Smooth muscle cell (in vitro differentiated cells): ENCODE measurements around the gene E4F1. TPM values are rescaled to one million over a fixed set of nuclear protein-coding genes. Genes with fewer than 3 reads are reported as not detected.
"Not testable (repeated sequence)": the region's sequence is repeated elsewhere in the genome, so short reads cannot be mapped to it uniquely, and the experiment has no call there.

Source experiments
- DNase-seq: peaks from one replicate; lab custom pipeline; 2025; ENCODE audit not compliant: unreplicated experiment; lab: John Stamatoyannopoulos, UW
- H2AFZ ChIP-seq: fragments of 200-600 bp; sonication (generic); 2 replicates; pipeline ENCODE4 v1.6.0; 2016; ENCODE audit warnings: antibody characterized with exemption, low read depth, mild to moderate bottlenecking
- H3F3A ChIP-seq: fragments of 200-600 bp; sonication (generic); 2 replicates; pipeline ENCODE4 v1.6.0; 2017; ENCODE audit warnings: antibody characterized with exemption, low read depth
- H3K27ac ChIP-seq: fragments of 200-600 bp; sonication (generic); 2 replicates; pipeline ENCODE4 v1.5.1; 2016; ENCODE audit warnings: low read depth, mild to moderate bottlenecking
- H3K27me3 ChIP-seq: fragments of 200-600 bp; sonication (generic); 2 replicates; pipeline ENCODE4 v1.6.1; 2016; ENCODE audit warnings: low read depth, mild to moderate bottlenecking
- H3K36me3 ChIP-seq: fragments of 200-600 bp; sonication (generic); 2 replicates; pipeline ENCODE4 v1.5.1; 2016; ENCODE audit warnings: low read depth
- H3K4me1 ChIP-seq: fragments of 200-600 bp; sonication (generic); 2 replicates; pipeline ENCODE4 v1.5.1; 2016; ENCODE audit warnings: low read depth
- H3K4me2 ChIP-seq: fragments of 200-600 bp; sonication (generic); 2 replicates; pipeline ENCODE4 v1.6.0; 2016; ENCODE audit warnings: mild to moderate bottlenecking
- H3K4me3 ChIP-seq: fragments of 200-600 bp; sonication (generic); 2 replicates; pipeline ENCODE4 v1.5.1; 2016; ENCODE audit warnings: mild to moderate bottlenecking
- H3K79me2 ChIP-seq: fragments of 200-600 bp; sonication (generic); 2 replicates; pipeline ENCODE4 v1.6.0; 2016; ENCODE audit warnings: low read depth, mild to moderate bottlenecking
- H3K9ac ChIP-seq: fragments of 200-600 bp; sonication (generic); 2 replicates; pipeline ENCODE4 v1.6.0; 2016; ENCODE audit warnings: low read depth
- H3K9me3 ChIP-seq: fragments of 200-600 bp; sonication (generic); replicated peaks from 2 replicates; pipeline ENCODE4 v1.5.1; 2016; ENCODE audit warnings: low read depth
- H4K20me1 ChIP-seq: fragments of 200-600 bp; sonication (generic); 2 replicates; pipeline ENCODE4 v1.6.0; 2016; ENCODE audit warnings: low read depth
- WGBS: methylation state at CpG from one replicate; pipeline ENCODE4 v1.1.7; 2016; ENCODE audit warnings: low lambda C conversion rate; 5-methylcytosine and 5-hydroxymethylcytosine counted together
- polyA plus RNA-seq: library from polyadenylated mRNA; unstranded; fragments of >200 nt; fragmentation: Nextera tagmentation; extraction: Ambion mirVana; gene quantifications from 2 replicates; pipeline ENCODE4 v1.2.1, GENCODE V29; 2016
- total RNA-seq: library from RNA; depleted of rRNA; stranded (reverse); fragments of >200 nt; gene quantifications from 2 replicates; pipeline ENCODE4 v1.2.3, GENCODE V29; 2014
- TF ChIP-seq, protein P1 (sequence below): fragments of 200-600 bp; sonication (generic); IDR thresholded peaks from 2 replicates; pipeline ENCODE4 v1.5.1; 2017; ENCODE audit warnings: borderline replicate concordance, mild to moderate bottlenecking, antibody characterized with exemption; ENCODE audit not compliant: insufficient read depth, poor library complexity, severe bottlenecking

E4F1 gene
- total and polyA plus RNA-seq, 2 experiments from 2014 or later = 12.1 to 22.4 TPM

DNA sequence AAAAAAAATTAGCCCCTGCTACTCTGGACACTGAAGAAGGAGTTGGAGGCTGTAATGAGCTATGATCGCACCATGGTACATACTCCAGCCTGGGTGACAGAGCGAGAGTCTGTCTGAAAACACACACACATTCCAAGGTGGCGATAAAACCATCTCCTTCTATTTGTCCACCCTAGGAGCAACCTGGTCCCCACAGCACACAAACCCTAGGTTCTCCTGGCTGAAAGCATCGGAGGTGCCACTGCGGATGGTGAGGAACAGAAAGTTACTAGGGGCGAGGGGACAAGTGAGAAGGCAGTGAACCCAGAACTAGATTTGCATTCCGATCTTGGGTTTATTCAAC is 29.4 kb downstream of the E4F1 start:
- peaks cover 29% of the 10 kb centered on the region for H3K79me2 ChIP-seq

DNA sequence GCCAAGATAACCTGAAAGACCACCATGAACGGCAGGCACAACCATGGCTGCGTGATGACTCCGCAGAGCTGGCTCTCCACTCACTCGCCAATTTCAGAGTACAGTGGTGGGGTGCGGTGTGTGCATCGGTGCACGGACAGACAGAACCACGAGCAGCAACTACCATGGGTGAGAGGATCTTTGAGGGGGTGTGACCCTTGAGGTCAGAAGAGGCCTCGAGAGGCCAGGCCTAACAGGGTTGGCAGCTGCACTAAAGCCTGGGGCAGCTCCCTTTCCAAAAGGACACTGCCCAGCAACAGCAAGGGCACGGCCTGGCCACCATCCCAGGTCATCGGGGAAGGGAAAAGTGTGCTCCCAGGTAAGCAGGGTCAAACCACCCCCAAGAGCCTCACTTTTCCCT is 29.9 kb downstream of the E4F1 start:
- no peaks in the 10 kb centered on the region for H3K9me3 ChIP-seq
- peaks cover 34% of the 10 kb centered on the region for H4K20me1 ChIP-seq
- WGBS = 95% methylated on average over 11 of the region's 11 CpGs
- H3K4me1 ChIP-seq = peaks cover 11% of the 10 kb centered on the region
- peaks cover 27% of the 10 kb centered on the region for H3F3A ChIP-seq
- no peak overlapping the region for H3K9ac ChIP-seq
- H3K27me3 ChIP-seq = no peaks in the 10 kb centered on the region
- peaks cover 5% of the 10 kb centered on the region for H3K36me3 ChIP-seq
- TF ChIP-seq, protein P1, sequence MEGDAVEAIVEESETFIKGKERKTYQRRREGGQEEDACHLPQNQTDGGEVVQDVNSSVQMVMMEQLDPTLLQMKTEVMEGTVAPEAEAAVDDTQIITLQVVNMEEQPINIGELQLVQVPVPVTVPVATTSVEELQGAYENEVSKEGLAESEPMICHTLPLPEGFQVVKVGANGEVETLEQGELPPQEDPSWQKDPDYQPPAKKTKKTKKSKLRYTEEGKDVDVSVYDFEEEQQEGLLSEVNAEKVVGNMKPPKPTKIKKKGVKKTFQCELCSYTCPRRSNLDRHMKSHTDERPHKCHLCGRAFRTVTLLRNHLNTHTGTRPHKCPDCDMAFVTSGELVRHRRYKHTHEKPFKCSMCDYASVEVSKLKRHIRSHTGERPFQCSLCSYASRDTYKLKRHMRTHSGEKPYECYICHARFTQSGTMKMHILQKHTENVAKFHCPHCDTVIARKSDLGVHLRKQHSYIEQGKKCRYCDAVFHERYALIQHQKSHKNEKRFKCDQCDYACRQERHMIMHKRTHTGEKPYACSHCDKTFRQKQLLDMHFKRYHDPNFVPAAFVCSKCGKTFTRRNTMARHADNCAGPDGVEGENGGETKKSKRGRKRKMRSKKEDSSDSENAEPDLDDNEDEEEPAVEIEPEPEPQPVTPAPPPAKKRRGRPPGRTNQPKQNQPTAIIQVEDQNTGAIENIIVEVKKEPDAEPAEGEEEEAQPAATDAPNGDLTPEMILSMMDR = no peak
- H3K4me2 ChIP-seq = no peak overlapping the region
- H3K4me3 ChIP-seq = no peak overlapping the region
- no peak for DNase-seq
- H3K79me2 ChIP-seq = peaks cover 26% of the 10 kb centered on the region
- H3K27ac ChIP-seq = peak overlapping the region; percentile 73
- H2AFZ ChIP-seq = no peak overlapping the region

More for the DNA sequence above, 29.4 kb downstream of the E4F1 start:
- Histone ChIP-seq H3K36me3 (peaks cover 5% of the 10 kb centered on the region), H3K27ac (peak overlapping the region; percentile 73), H3F3A (peaks cover 27% of the 10 kb centered on the region), H4K20me1 (peaks cover 30% of the 10 kb centered on the region), H3K9ac (no peak overlapping the region), H3K9me3 (no peaks in the 10 kb centered on the region), H3K27me3 (no peaks in the 10 kb centered on the region), H3K4me3 (no peak overlapping the region), H3K4me1 (peaks cover 11% of the 10 kb centered on the region), H3K4me2 (no peak overlapping the region), H2AFZ (no peak overlapping the region)
- DNase-seq = no peak
- TF ChIP-seq, protein P1 = no peak
- 94% methylated on average over 7 of the region's 7 CpGs for WGBS

DNA sequence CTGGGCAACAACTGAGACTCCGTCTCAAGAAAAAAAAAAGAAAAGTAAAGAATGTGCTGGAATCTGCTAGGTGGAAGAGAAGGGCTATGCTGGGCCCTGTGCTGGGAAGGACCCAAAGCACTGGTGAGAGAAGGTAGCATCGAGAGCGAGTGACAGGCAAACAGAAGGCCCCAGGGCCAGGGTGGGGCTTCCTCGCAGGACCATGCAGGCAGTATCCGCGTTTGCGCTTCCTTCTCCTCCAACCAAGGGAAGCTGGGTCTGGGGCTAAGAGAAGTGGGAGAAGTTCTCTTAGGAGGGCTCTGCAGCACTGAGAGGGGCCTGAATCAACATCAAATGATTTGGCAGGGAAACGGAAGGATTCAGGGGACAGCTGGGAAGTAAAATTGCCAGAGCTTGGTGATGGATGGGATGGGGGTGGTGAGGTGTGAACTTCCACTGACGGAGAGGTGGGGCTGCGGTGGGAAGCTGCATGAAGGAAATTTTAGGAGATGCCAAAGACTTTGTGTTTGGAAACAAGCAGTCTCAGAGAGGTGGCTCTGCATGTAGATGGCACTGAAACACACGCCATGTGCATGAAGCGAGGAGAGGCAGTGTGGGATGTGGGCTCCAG is 33.2 kb downstream of the E4F1 start:
- H3K4me1 ChIP-seq = no peaks in the 10 kb centered on the region
- no peaks in the 10 kb centered on the region for H3K9me3 ChIP-seq
- H3K36me3 ChIP-seq = peaks cover 25% of the 10 kb centered on the region
- peaks cover 63% of the 10 kb centered on the region for H4K20me1 ChIP-seq
- no peak for DNase-seq
- H3K9ac ChIP-seq = no peak overlapping the region
- no peak overlapping the region for H2AFZ ChIP-seq
- H3K4me3 ChIP-seq = no peak overlapping the region
- TF ChIP-seq, protein P1 = no peak
- no peak overlapping the region for H3K27ac ChIP-seq
- no peaks in the 10 kb centered on the region for H3K27me3 ChIP-seq
- peaks cover 27% of the 10 kb centered on the region for H3F3A ChIP-seq
- peaks cover 27% of the 10 kb centered on the region for H3K79me2 ChIP-seq
- 99% methylated on average over 12 of the region's 12 CpGs for WGBS
- H3K4me2 ChIP-seq = no peak overlapping the region

DNA sequence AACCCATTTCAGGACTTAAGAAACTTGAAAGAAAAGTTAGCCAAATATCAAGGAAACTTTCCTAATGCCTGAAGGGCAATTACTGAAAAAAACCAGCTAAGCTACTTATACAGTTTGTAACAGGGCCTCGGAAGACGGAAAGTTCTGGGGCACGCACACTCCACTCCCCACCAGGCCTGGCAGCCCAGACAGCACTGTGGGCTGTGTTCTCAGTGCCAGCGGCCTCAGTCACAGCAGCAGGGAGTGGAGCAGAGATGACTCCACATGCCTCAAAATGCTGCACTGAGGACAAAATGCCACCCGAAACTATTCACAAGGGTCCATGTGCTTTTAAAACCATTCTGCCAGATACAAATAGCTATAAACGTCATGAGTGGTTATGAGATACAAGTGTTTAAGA is 34.3 kb downstream of the E4F1 start:
- H3K27ac ChIP-seq = no peak overlapping the region
- no peak overlapping the region for H3K4me2 ChIP-seq
- H2AFZ ChIP-seq = no peak overlapping the region
- peaks cover 33% of the 10 kb centered on the region for H3K36me3 ChIP-seq
- TF ChIP-seq, protein P1 = no peak
- H3K9me3 ChIP-seq = no peaks in the 10 kb centered on the region
- 97% methylated on average over 6 of the region's 6 CpGs for WGBS
- DNase-seq = no peak
- no peaks in the 10 kb centered on the region for H3K4me1 ChIP-seq
- H3K27me3 ChIP-seq = no peaks in the 10 kb centered on the region
- no peak overlapping the region for H3K4me3 ChIP-seq
- H4K20me1 ChIP-seq = peaks cover 64% of the 10 kb centered on the region
- peaks cover 38% of the 10 kb centered on the region for H3K79me2 ChIP-seq
- peaks cover 17% of the 10 kb centered on the region for H3F3A ChIP-seq
- no peak overlapping the region for H3K9ac ChIP-seq

DNA sequence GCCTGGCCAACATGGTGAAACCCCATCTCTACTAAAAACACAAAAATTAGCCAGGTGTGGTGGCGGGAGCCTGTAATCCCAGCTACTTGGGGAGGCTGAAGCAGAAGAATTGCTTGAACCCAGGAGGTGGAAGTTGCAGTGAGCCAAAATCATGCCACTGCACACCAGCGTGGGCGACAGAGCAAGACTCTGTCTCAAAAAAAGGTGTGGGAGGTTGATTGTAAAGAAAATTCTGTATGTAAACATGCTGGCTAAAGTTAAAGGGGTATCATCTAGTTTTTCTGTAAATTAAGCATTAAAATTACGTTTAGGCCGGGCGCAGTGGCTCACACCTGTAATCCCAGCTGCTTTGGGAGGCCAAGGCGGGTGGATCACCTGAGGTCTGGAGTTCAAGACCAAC is 35.1 kb downstream of the E4F1 start:
- not testable (repeated sequence) for H2AFZ ChIP-seq, H3K9me3 ChIP-seq, H3K27me3 ChIP-seq, DNase-seq, H3K4me3 ChIP-seq, H3K4me2 ChIP-seq, H3K4me1 ChIP-seq, H3K9ac ChIP-seq, H3K27ac ChIP-seq
- Histone ChIP-seq H3K36me3 (peaks cover 33% of the 10 kb centered on the region), H4K20me1 (peaks cover 70% of the 10 kb centered on the region), H3K79me2 (peaks cover 46% of the 10 kb centered on the region), H3F3A (peaks cover 15% of the 10 kb centered on the region)
- 98% methylated on average over 7 of the region's 7 CpGs for WGBS
